GM23338 (cell line): ENCODE results near the gene LYSET. TPM values are rescaled to one million over a fixed set of nuclear protein-coding genes. Genes with fewer than 3 reads are reported as not detected.

Experiments
- ATAC-seq: fragments of 200-7000 bp; cut with Tn5 transposase; 3 replicates; pipeline ENCODE4 v1.9.1; 2020
- DNase-seq: peaks from one replicate; pipeline ENCODE4 v3.0.0-alpha.2; 2015; ENCODE audit warnings: low spot score
- H2AFZ ChIP-seq: fragments of 200-600 bp; sonication (generic); 2 replicates; pipeline ENCODE4 v1.8.0; 2016; ENCODE audit warnings: antibody characterized with exemption, mild to moderate bottlenecking, moderate library complexity
- H3F3A ChIP-seq: fragments of 200-600 bp; sonication (generic); replicated peaks from 2 replicates; pipeline ENCODE4 v1.8.0; 2017; ENCODE audit warnings: antibody characterized with exemption, mixed run types, low read depth
- H3K27ac ChIP-seq: fragments of 200-600 bp; sonication (generic); 2 replicates; pipeline ENCODE4 v1.6.1; 2016; ENCODE audit warnings: low read depth
- H3K27me3 ChIP-seq: fragments of 200-600 bp; sonication (generic); 2 replicates; pipeline ENCODE4 v1.8.0; 2016; ENCODE audit warnings: mild to moderate bottlenecking, mixed run types, moderate library complexity; ENCODE audit not compliant: insufficient read depth
- H3K36me3 ChIP-seq: fragments of 200-600 bp; sonication (generic); 2 replicates; pipeline ENCODE4 v1.8.0; 2016; ENCODE audit warnings: mild to moderate bottlenecking; ENCODE audit not compliant: insufficient read depth
- H3K4me1 ChIP-seq: fragments of 200-600 bp; sonication (generic); 2 replicates; pipeline ENCODE4 v1.8.0; 2016; ENCODE audit warnings: mild to moderate bottlenecking, moderate library complexity; ENCODE audit not compliant: insufficient read depth
- H3K4me2 ChIP-seq: fragments of 200-600 bp; sonication (generic); 2 replicates; pipeline ENCODE4 v1.7.1; 2017; ENCODE audit warnings: mixed run types
- H3K4me3 ChIP-seq: fragments of 200-600 bp; sonication (generic); 2 replicates; pipeline ENCODE4 v1.6.1; 2016; ENCODE audit warnings: mixed run types
- H3K79me2 ChIP-seq: fragments of 200-600 bp; sonication (generic); replicated peaks from 2 replicates; pipeline ENCODE4 v1.8.0; 2017; ENCODE audit warnings: mild to moderate bottlenecking; ENCODE audit not compliant: insufficient read depth
- H3K9me2 ChIP-seq: fragments of 200-600 bp; sonication (generic); 2 replicates; pipeline ENCODE4 v1.8.0; 2017; ENCODE audit not compliant: insufficient read depth
- H4K20me1 ChIP-seq: fragments of 200-600 bp; sonication (generic); replicated peaks from 2 replicates; pipeline ENCODE4 v1.8.0; 2017; ENCODE audit warnings: mild to moderate bottlenecking; ENCODE audit not compliant: insufficient read depth
- H3K27ac Mint-ChIP-seq: 2 replicates; pipeline ENCODE4 v1.8.0; 2020; ENCODE audit warnings: inconsistent platforms, mild to moderate bottlenecking, moderate library complexity, mixed read lengths
- H3K27me3 Mint-ChIP-seq: 3 replicates; pipeline ENCODE4 v1.8.0; 2022; ENCODE audit warnings: low read depth, mild to moderate bottlenecking, moderate library complexity, mixed read lengths, inconsistent platforms; ENCODE audit not compliant: insufficient read depth, poor library complexity
- H3K36me3 Mint-ChIP-seq: 3 replicates; pipeline ENCODE4 v1.8.0; 2021; ENCODE audit warnings: low read depth, mild to moderate bottlenecking, inconsistent platforms, moderate library complexity, mixed read lengths
- H3K4me1 Mint-ChIP-seq: 3 replicates; pipeline ENCODE4 v1.8.0; 2020; ENCODE audit warnings: mild to moderate bottlenecking, inconsistent platforms, mixed read lengths
- H3K4me3 Mint-ChIP-seq: 3 replicates; pipeline ENCODE4 v1.8.0; 2021; ENCODE audit warnings: moderate library complexity, mild to moderate bottlenecking, inconsistent platforms, mixed read lengths
- H3K9me3 Mint-ChIP-seq: 3 replicates; pipeline ENCODE4 v1.8.0; 2020; ENCODE audit warnings: moderate library complexity, mild to moderate bottlenecking, inconsistent platforms, mixed read lengths
- CREB1 ChIP-seq: fragments of 250-450 bp; sonication (Bioruptor Pico); IDR thresholded peaks from 2 replicates; pipeline ENCODE4 v1.5.0; 2020; ENCODE audit warnings: low read depth, mild to moderate bottlenecking, moderate library complexity
- JUNB ChIP-seq: IDR thresholded peaks from one replicate; pipeline ENCODE4 v1.6.1; 2016; ENCODE audit warnings: antibody characterized with exemption; ENCODE audit not compliant: unreplicated experiment
- POLR2AphosphoS5 ChIP-seq: IDR thresholded peaks from 2 replicates; pipeline ENCODE4 v1.6.1; 2016; ENCODE audit warnings: antibody characterized with exemption, low read depth
- polyA plus RNA-seq: library from polyadenylated mRNA; unstranded; fragments of >200 nt; fragmentation: Nextera tagmentation; extraction: Ambion mirVana; gene quantifications from 2 replicates; pipeline ENCODE4 v1.2.1, GENCODE V29; 2016
- total RNA-seq: library from RNA; depleted of rRNA; stranded (reverse); fragments of >200 nt; shearing (Covaris generic); gene quantifications from 2 replicates; pipeline ENCODE4 v1.2.3, GENCODE V29; 2014
- TF ChIP-seq, protein P1 (sequence below): fragments of 250-450 bp; sonication (Bioruptor Pico); IDR thresholded peaks from 2 replicates; pipeline ENCODE4 v1.5.0; 2020; ENCODE audit warnings: mild to moderate bottlenecking, moderate library complexity

Gene LYSET
- total and polyA plus RNA-seq, 2 experiments from 2014 or later, result 14.2 to 34.0 TPM

DNA sequence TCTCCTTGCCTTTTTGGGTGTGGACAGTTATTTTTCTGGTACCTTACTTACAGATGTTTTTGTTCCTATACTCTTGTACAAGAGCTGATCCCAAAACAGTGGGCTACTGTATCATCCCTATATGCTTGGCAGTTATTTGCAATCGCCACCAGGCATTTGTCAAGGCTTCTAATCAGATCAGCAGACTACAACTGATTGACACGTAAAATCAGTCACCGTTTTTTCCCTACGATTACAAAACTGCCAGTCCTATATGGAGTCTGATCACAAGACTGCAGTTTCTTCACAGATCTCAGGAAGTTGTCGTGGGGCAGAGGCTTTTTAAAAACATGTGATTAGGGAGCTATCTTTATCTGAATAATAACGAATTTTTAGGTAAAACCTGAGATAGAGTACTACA, 1.3 kb downstream of the LYSET start:
- Histone ChIP-seq H3K4me1 (peaks cover 6% of the 10 kb centered on the region; the same call in 1 of the 2 replicates), H3K9me2 (no peaks in the 10 kb centered on the region), H3F3A (peaks cover 18% of the 10 kb centered on the region), H3K4me2 (no peak overlapping the region), H2AFZ (no peak overlapping the region), H3K36me3 (peaks cover 19% of the 10 kb centered on the region), H3K27ac (no peak overlapping the region), H3K79me2 (peaks cover 38% of the 10 kb centered on the region), H3K4me3 (no peak overlapping the region), H3K27me3 (no peaks in the 10 kb centered on the region), H4K20me1 (0 out of 2 replicates have a peak, but pooled peaks cover 12% of the 10 kb centered on the region)
- TF ChIP-seq POLR2AphosphoS5, result no peak
- TF ChIP-seq, protein P1, sequence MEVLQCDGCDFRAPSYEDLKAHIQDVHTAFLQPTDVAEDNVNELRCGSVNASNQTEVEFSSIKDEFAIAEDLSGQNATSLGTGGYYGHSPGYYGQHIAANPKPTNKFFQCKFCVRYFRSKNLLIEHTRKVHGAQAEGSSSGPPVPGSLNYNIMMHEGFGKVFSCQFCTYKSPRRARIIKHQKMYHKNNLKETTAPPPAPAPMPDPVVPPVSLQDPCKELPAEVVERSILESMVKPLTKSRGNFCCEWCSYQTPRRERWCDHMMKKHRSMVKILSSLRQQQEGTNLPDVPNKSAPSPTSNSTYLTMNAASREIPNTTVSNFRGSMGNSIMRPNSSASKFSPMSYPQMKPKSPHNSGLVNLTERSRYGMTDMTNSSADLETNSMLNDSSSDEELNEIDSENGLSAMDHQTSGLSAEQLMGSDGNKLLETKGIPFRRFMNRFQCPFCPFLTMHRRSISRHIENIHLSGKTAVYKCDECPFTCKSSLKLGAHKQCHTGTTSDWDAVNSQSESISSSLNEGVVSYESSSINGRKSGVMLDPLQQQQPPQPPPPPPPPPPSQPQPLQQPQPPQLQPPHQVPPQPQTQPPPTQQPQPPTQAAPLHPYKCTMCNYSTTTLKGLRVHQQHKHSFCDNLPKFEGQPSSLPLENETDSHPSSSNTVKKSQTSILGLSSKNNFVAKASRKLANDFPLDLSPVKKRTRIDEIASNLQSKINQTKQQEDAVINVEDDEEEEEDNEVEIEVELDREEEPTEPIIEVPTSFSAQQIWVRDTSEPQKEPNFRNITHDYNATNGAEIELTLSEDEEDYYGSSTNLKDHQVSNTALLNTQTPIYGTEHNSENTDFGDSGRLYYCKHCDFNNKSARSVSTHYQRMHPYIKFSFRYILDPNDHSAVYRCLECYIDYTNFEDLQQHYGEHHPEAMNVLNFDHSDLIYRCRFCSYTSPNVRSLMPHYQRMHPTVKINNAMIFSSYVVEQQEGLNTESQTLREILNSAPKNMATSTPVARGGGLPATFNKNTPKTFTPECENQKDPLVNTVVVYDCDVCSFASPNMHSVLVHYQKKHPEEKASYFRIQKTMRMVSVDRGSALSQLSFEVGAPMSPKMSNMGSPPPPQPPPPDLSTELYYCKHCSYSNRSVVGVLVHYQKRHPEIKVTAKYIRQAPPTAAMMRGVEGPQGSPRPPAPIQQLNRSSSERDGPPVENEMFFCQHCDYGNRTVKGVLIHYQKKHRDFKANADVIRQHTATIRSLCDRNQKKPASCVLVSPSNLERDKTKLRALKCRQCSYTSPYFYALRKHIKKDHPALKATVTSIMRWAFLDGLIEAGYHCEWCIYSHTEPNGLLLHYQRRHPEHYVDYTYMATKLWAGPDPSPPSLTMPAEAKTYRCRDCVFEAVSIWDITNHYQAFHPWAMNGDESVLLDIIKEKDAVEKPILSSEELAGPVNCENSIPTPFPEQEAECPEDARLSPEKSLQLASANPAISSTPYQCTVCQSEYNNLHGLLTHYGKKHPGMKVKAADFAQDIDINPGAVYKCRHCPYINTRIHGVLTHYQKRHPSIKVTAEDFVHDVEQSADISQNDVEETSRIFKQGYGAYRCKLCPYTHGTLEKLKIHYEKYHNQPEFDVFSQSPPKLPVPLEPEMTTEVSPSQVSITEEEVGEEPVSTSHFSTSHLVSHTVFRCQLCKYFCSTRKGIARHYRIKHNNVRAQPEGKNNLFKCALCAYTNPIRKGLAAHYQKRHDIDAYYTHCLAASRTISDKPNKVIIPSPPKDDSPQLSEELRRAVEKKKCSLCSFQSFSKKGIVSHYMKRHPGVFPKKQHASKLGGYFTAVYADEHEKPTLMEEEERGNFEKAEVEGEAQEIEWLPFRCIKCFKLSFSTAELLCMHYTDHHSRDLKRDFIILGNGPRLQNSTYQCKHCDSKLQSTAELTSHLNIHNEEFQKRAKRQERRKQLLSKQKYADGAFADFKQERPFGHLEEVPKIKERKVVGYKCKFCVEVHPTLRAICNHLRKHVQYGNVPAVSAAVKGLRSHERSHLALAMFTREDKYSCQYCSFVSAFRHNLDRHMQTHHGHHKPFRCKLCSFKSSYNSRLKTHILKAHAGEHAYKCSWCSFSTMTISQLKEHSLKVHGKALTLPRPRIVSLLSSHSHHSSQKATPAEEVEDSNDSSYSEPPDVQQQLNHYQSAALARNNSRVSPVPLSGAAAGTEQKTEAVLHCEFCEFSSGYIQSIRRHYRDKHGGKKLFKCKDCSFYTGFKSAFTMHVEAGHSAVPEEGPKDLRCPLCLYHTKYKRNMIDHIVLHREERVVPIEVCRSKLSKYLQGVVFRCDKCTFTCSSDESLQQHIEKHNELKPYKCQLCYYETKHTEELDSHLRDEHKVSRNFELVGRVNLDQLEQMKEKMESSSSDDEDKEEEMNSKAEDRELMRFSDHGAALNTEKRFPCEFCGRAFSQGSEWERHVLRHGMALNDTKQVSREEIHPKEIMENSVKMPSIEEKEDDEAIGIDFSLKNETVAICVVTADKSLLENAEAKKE (CRISPR knock-in tag), result no peak
- no peak for TF ChIP-seq CREB1
- H3K27me3 Mint-ChIP-seq, result peaks cover 7% of the 10 kb centered on the region
- H3K4me1 Mint-ChIP-seq, result peaks cover 16% of the 10 kb centered on the region; the same call in 2 of the 3 replicates
- no peak overlapping the region for H3K27ac Mint-ChIP-seq
- H3K36me3 Mint-ChIP-seq, result peaks cover 21% of the 10 kb centered on the region
- no peaks in the 10 kb centered on the region for H3K9me3 Mint-ChIP-seq
- DNase-seq (no peak), ATAC-seq (no peak)
- H3K4me3 Mint-ChIP-seq, result peak overlapping the region; percentile 99

DNA sequence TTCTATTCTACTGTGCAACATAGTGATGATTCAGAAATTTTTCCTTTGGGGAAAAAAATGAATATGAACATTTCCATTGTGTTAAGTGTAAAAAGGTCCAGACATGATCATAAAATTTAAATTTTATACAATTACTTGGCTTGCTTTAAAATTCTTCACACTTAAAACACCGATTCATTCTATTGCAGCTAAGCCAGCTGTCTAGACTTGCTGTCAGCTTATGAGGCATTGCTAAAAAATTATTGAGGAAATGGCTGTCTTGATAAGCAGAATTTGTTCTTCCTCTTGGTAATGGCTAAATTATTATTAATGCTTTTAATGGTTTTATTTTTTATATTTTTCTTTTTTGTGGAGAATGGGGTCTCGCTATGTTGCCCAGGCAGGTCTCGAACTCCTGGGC, 1.8 kb downstream of the LYSET start:
- H3K27me3 ChIP-seq, result no peaks in the 10 kb centered on the region
- H3F3A ChIP-seq, result peaks cover 18% of the 10 kb centered on the region
- 0 out of 2 replicates have a peak, but pooled peaks cover 12% of the 10 kb centered on the region for H4K20me1 ChIP-seq
- H2AFZ ChIP-seq, result no peak overlapping the region
- DNase-seq (no peak), ATAC-seq (no peak)
- Mint-ChIP-seq H3K36me3 (peaks cover 19% of the 10 kb centered on the region), H3K4me3 (no peak overlapping the region), H3K27ac (no peak overlapping the region), H3K27me3 (peaks cover 7% of the 10 kb centered on the region), H3K4me1 (peaks cover 16% of the 10 kb centered on the region; the same call in 2 of the 3 replicates), H3K9me3 (no peaks in the 10 kb centered on the region)
- no peak overlapping the region for H3K4me2 ChIP-seq
- no peak overlapping the region for H3K4me3 ChIP-seq
- H3K27ac ChIP-seq, result no peak overlapping the region
- peaks cover 19% of the 10 kb centered on the region; the same call in 1 of the 2 replicates for H3K36me3 ChIP-seq
- peaks cover 6% of the 10 kb centered on the region; the same call in 1 of the 2 replicates for H3K4me1 ChIP-seq
- peaks cover 38% of the 10 kb centered on the region for H3K79me2 ChIP-seq
- no peaks in the 10 kb centered on the region for H3K9me2 ChIP-seq
- TF ChIP-seq, protein P1 (CRISPR knock-in tag), result no peak
- TF ChIP-seq JUNB, result no peak
